Brain microvascular endothelial cell (primary cell): ENCODE data around the gene MMRN2.
"Not testable (repeated sequence)": the region's sequence is repeated elsewhere in the genome, so short reads cannot be mapped to it uniquely, and the experiment has no call there.

Experiments used
- DNase-seq: peaks from one replicate; pipeline ENCODE4 v3.0.0-alpha.2; 2020
- H3K27ac ChIP-seq: fragments of 250-450 bp; sonication (Bioruptor Pico); 2 replicates; pipeline ENCODE4 v1.5.1; 2020; ENCODE audit warnings: mild to moderate bottlenecking, moderate library complexity
- H3K27me3 ChIP-seq: fragments of 250-450 bp; sonication (Bioruptor Pico); replicated peaks from 2 replicates; pipeline ENCODE4 v1.5.1; 2020; ENCODE audit warnings: mild to moderate bottlenecking
- H3K36me3 ChIP-seq: fragments of 250-450 bp; sonication (Bioruptor Pico); replicated peaks from 2 replicates; pipeline ENCODE4 v1.5.1; 2020; ENCODE audit warnings: mild to moderate bottlenecking
- H3K4me3 ChIP-seq: 2 replicates; pipeline ENCODE4 v1.5.1; 2011; ENCODE audit warnings: low read depth, mild to moderate bottlenecking, control low read depth, low read length, moderate library complexity
- CTCF ChIP-seq: IDR thresholded peaks from 2 replicates; pipeline ENCODE4 v1.5.1; 2011; ENCODE audit warnings: low read depth, mild to moderate bottlenecking, moderate library complexity, low read length, control low read depth, inconsistent platforms; ENCODE audit errors: missing control alignments
- in situ Hi-C: cut with HindIII; loops from 2 replicates; pipeline ENCODE4 v1.10.0; 2017; ENCODE audit warnings: low sequenced_read_pairs, low pct_ligation_motif_present

Gene MMRN2

GRCh38 chr10:86943316-86944030 lies 13.9 kb downstream of the MMRN2 start:
- no peaks in the 10 kb centered on the region for H3K27me3 ChIP-seq
- no peak overlapping the region for H3K27ac ChIP-seq
- no peak for TF ChIP-seq CTCF
- DNase-seq = no peak
- in situ Hi-C loops = no loop called here
- no peaks in the 10 kb centered on the region for H3K36me3 ChIP-seq
- no peak overlapping the region for H3K4me3 ChIP-seq

- no peak overlapping the region for H3K27ac ChIP-seq
- no peaks in the 10 kb centered on the region for H3K36me3 ChIP-seq
- no peak overlapping the region for H3K4me3 ChIP-seq
- no peaks in the 10 kb centered on the region for H3K27me3 ChIP-seq
- in situ Hi-C loops = no loop called here
- no peak for TF ChIP-seq CTCF
- DNase-seq = no peak
These were observed 14.7 kb downstream of the MMRN2 start for GRCh38 chr10:86942441-86943315.

GRCh38 chr10:86941991-86942421 lies 15.4 kb downstream of the MMRN2 start:
- Histone ChIP-seq H3K4me3 (no peak overlapping the region), H3K27ac (no peak overlapping the region), H3K36me3 (no peaks in the 10 kb centered on the region), H3K27me3 (no peaks in the 10 kb centered on the region)
- no peak for TF ChIP-seq CTCF
- no peak for DNase-seq
- in situ Hi-C loops = no loop called here

GRCh38 chr10:86941426-86941825 lies 16.0 kb downstream of the MMRN2 start:
- Histone ChIP-seq H3K27ac (no peak overlapping the region), H3K36me3 (no peaks in the 10 kb centered on the region), H3K27me3 (no peaks in the 10 kb centered on the region), H3K4me3 (no peak overlapping the region)
- in situ Hi-C loops = no loop called here
- TF ChIP-seq CTCF = no peak
- DNase-seq = no peak

GRCh38 chr10:86940677-86941076 lies 16.7 kb downstream of the MMRN2 start:
- in situ Hi-C loops = no loop called here
- no peak for DNase-seq
- no peak overlapping the region for H3K4me3 ChIP-seq
- H3K27me3 ChIP-seq = no peaks in the 10 kb centered on the region
- no peaks in the 10 kb centered on the region for H3K36me3 ChIP-seq
- no peak for TF ChIP-seq CTCF
- no peak overlapping the region for H3K27ac ChIP-seq

GRCh38 chr10:86940076-86940475 lies 17.3 kb downstream of the MMRN2 start:
- in situ Hi-C loops, H3K27ac ChIP-seq, DNase-seq, H3K4me3 ChIP-seq, H3K27me3 ChIP-seq, H3K36me3 ChIP-seq: not testable (repeated sequence)
